DOHH2 (cell line): ENCODE data around the gene CFAP92.

Source experiments
- H3F3A ChIP-seq: fragments of 200-600 bp; sonication (generic), shearing (Covaris generic); 2 replicates; pipeline ENCODE4 v1.6.0; 2016; ENCODE audit warnings: antibody characterized with exemption, mild to moderate bottlenecking; ENCODE audit not compliant: control insufficient read depth, insufficient read depth
- H3K27ac ChIP-seq: fragments of 200-600 bp; sonication (generic); 2 replicates; pipeline ENCODE4 v1.5.1; 2014; ENCODE audit warnings: low read depth, mild to moderate bottlenecking, low read length, moderate library complexity
- H3K27me3 ChIP-seq: fragments of 200-600 bp; sonication (generic); 2 replicates; pipeline ENCODE4 v1.6.1; 2014; ENCODE audit warnings: mild to moderate bottlenecking, low read length, mixed read lengths; ENCODE audit not compliant: control insufficient read depth
- H3K36me3 ChIP-seq: fragments of 200-600 bp; sonication (generic); 2 replicates; pipeline ENCODE4 v1.6.1; 2014; ENCODE audit warnings: mild to moderate bottlenecking, low read length, moderate library complexity, mixed read lengths; ENCODE audit not compliant: control insufficient read depth
- H3K4me1 ChIP-seq: fragments of 200-600 bp; sonication (generic); 2 replicates; pipeline ENCODE4 v1.6.1; 2014; ENCODE audit warnings: mild to moderate bottlenecking, low read length, mixed read lengths; ENCODE audit not compliant: control insufficient read depth
- H3K4me2 ChIP-seq: fragments of 200-600 bp; sonication (generic); 2 replicates; pipeline ENCODE4 v1.6.0; 2014; ENCODE audit warnings: mild to moderate bottlenecking, low read length, moderate library complexity
- H3K4me3 ChIP-seq: fragments of 200-600 bp; sonication (generic); 2 replicates; pipeline ENCODE4 v1.5.1; 2014; ENCODE audit warnings: mild to moderate bottlenecking, low read length, mixed read lengths
- H3K79me2 ChIP-seq: fragments of 200-600 bp; sonication (generic); 2 replicates; pipeline ENCODE4 v1.6.1; 2014; ENCODE audit warnings: mild to moderate bottlenecking, low read length, mixed read lengths; ENCODE audit not compliant: control insufficient read depth
- H3K9me2 ChIP-seq: fragments of 200-600 bp; sonication (generic); replicated peaks from 2 replicates; pipeline ENCODE4 v1.6.1; 2014; ENCODE audit warnings: mild to moderate bottlenecking, low read length, mixed read lengths; ENCODE audit not compliant: control insufficient read depth
- H3K9me3 ChIP-seq: fragments of 200-600 bp; sonication (generic); 2 replicates; pipeline ENCODE4 v1.6.1; 2014; ENCODE audit warnings: antibody characterized with exemption, low read length, mixed read lengths; ENCODE audit not compliant: control insufficient read depth, insufficient read depth
- H4K20me1 ChIP-seq: fragments of 200-600 bp; sonication (generic); 2 replicates; pipeline ENCODE4 v1.6.0; 2014; ENCODE audit warnings: low read depth, mild to moderate bottlenecking, antibody characterized with exemption, low read length, moderate library complexity; ENCODE audit not compliant: control insufficient read depth, insufficient read depth
- EZH2phosphoT487 ChIP-seq: fragments of 200-600 bp; sonication (generic); IDR thresholded peaks from 2 replicates; pipeline ENCODE4 v1.6.1; 2017; ENCODE audit warnings: borderline replicate concordance, mild to moderate bottlenecking, antibody characterized with exemption, low read length, moderate library complexity, mixed read lengths
- TF ChIP-seq, protein P1 (sequence below): fragments of 200-600 bp; sonication (generic); IDR thresholded peaks from one replicate; pipeline ENCODE4 v1.5.1; 2014; ENCODE audit warnings: antibody characterized with exemption, mild to moderate bottlenecking, low read depth, low read length; ENCODE audit not compliant: poor library complexity, severe bottlenecking

The CFAP92 gene

DNA sequence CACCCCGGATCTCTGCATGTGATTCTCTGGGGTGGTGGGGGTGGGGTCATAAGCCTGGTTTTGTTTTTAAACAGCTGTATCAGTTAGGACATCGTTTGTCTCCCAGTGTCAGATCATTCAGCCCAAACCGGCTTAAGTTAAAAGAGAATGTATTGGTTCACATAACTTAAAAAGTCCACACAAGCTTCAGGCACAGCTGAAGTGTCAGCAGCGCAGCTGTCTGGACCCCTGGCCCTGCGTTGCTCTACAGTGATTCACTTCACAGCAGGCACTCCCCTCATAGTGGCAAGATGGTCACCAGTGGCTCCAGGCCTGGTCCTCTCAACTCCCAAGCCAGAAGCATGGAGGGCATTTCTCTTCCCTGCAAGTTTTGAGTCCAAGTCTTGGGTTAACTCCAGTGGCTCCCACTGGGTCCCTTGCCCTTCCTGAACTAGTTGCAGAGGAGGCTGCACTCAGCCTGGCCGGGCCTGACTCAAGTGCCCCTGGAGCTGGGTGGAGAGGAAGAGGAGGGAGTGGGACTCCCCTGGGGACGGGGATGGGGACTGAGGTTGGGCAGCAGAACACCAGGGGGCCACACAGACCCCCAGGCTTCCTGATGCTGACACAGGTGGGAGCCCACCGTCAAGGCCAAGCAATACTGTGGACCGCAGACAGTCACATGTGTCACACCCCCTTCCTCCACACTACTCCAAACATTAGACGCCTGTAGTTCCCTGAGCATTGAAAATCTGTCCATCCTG lies 37.8 kb upstream of the CFAP92 start:
- no peak overlapping the region for H3K27ac ChIP-seq
- H4K20me1 ChIP-seq, result no peaks in the 10 kb centered on the region
- H3K4me2 ChIP-seq, result no peak overlapping the region
- TF ChIP-seq, protein P1, sequence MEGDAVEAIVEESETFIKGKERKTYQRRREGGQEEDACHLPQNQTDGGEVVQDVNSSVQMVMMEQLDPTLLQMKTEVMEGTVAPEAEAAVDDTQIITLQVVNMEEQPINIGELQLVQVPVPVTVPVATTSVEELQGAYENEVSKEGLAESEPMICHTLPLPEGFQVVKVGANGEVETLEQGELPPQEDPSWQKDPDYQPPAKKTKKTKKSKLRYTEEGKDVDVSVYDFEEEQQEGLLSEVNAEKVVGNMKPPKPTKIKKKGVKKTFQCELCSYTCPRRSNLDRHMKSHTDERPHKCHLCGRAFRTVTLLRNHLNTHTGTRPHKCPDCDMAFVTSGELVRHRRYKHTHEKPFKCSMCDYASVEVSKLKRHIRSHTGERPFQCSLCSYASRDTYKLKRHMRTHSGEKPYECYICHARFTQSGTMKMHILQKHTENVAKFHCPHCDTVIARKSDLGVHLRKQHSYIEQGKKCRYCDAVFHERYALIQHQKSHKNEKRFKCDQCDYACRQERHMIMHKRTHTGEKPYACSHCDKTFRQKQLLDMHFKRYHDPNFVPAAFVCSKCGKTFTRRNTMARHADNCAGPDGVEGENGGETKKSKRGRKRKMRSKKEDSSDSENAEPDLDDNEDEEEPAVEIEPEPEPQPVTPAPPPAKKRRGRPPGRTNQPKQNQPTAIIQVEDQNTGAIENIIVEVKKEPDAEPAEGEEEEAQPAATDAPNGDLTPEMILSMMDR, result no peak
- TF ChIP-seq EZH2phosphoT487, result no peak
- H3K9me2 ChIP-seq, result no peaks in the 10 kb centered on the region
- no peaks in the 10 kb centered on the region for H3F3A ChIP-seq
- peaks cover 7% of the 10 kb centered on the region for H3K4me1 ChIP-seq
- H3K27me3 ChIP-seq, result no peaks in the 10 kb centered on the region
- no peaks in the 10 kb centered on the region for H3K79me2 ChIP-seq
- H3K4me3 ChIP-seq, result no peak overlapping the region
- no peaks in the 10 kb centered on the region for H3K9me3 ChIP-seq
- H3K36me3 ChIP-seq, result no peaks in the 10 kb centered on the region

DNA sequence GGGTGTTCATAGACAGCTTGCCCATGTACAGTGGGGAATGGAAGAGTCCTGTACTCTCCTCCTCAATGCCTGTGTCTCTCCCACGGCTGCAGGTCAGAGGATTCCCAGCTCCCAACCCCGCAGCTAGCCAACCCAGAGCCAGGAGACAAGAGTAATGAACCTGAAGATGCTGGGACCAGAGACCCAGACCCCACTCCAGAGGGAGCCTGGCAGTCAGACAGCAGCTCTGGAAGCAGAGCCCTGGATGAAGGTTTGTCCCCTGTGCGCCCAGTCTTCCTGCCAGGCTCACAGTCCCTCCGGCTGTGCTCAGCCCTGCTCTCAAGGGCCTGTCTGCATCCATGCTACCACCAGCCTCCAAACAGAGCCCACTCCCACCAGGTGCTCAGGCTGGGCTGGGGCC lies 36.7 kb upstream of the CFAP92 start:
- H3K4me1 ChIP-seq, result peaks cover 14% of the 10 kb centered on the region
- H3K9me3 ChIP-seq, result no peaks in the 10 kb centered on the region
- no peaks in the 10 kb centered on the region for H3K9me2 ChIP-seq
- no peak overlapping the region for H3K27ac ChIP-seq
- TF ChIP-seq, protein P1, result no peak
- no peak for TF ChIP-seq EZH2phosphoT487
- no peak overlapping the region for H3K4me2 ChIP-seq
- H3F3A ChIP-seq, result no peaks in the 10 kb centered on the region
- no peaks in the 10 kb centered on the region for H3K79me2 ChIP-seq
- no peaks in the 10 kb centered on the region for H4K20me1 ChIP-seq
- no peaks in the 10 kb centered on the region for H3K27me3 ChIP-seq
- H3K4me3 ChIP-seq, result no peak overlapping the region
- H3K36me3 ChIP-seq, result no peaks in the 10 kb centered on the region

DNA sequence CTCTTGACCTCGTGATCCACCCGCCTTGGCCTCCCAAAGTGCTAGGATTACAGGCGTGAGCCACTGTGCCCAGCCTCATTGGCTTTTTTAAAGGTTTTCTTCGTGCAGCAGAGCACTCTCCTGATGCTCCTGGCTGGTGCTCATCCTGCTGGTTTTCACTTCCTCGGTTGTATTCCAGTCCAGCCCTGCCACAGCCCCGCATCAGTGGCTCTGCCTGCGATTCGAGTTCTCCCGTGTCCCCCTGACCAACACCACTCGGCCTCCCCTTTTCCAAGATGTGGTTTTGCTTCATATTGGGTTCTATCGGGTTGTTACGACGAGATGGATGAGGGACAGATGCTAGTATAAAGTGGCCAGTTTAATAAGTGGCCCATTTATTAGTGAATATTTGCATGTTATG lies 35.0 kb upstream of the CFAP92 start:
- Histone ChIP-seq H3K4me1 (peaks cover 14% of the 10 kb centered on the region), H3K27me3 (no peaks in the 10 kb centered on the region), H3K4me3 (no peak overlapping the region), H3K4me2 (no peak overlapping the region), H3K27ac (no peak overlapping the region), H3F3A (no peaks in the 10 kb centered on the region), H3K9me2 (no peaks in the 10 kb centered on the region), H3K79me2 (no peaks in the 10 kb centered on the region), H4K20me1 (no peaks in the 10 kb centered on the region), H3K9me3 (no peaks in the 10 kb centered on the region), H3K36me3 (no peaks in the 10 kb centered on the region)
- TF ChIP-seq EZH2phosphoT487, result no peak
- TF ChIP-seq, protein P1, result no peak
